Psoas muscle (tissue), 8 donors: Measurements from ENCODE around the gene BCAN. TPM values are rescaled to one million over a fixed set of nuclear protein-coding genes. Genes with fewer than 3 reads are reported as not detected.

ENCODE experiments used
- ATAC-seq, 4 donors: fragments of 200-7000 bp; cut with Tn5 transposase; one replicate each; pipeline ENCODE4 v1.9.1; 2020; ENCODE audit warnings: moderate library complexity in 3 of 4, mild to moderate bottlenecking in 2 of 4
- DNase-seq, 2 donors: peaks; one replicate each; pipeline ENCODE4 v3.0.0-alpha.2; 2020
- H3K27ac ChIP-seq: fragments of 200-600 bp; one replicate; pipeline ENCODE4 v1.8.0; 2022
- H3K27me3 ChIP-seq, 3 donors: fragments of 200-600 bp in 1 of 3; one replicate each; pipeline versions ENCODE4 v1.6.1 to v1.8.0; 2013 to 2022; ENCODE audit warnings: low read length in 2 of 3, mild to moderate bottlenecking in 2 of 3, moderate library complexity in 1 of 3; ENCODE audit not compliant: insufficient read depth in 3 of 3
- H3K36me3 ChIP-seq, 2 donors: fragments of 200-600 bp in 1 of 2; one replicate each; pipeline versions ENCODE4 v1.6.1 to v1.8.0; 2013 to 2022; ENCODE audit warnings: low read depth in 1 of 2, mild to moderate bottlenecking in 1 of 2, moderate library complexity in 1 of 2; ENCODE audit not compliant: insufficient read depth in 1 of 2
- H3K4me1 ChIP-seq: fragments of 200-600 bp; one replicate; pipeline ENCODE4 v1.8.0; 2022
- H3K4me3 ChIP-seq: fragments of 200-600 bp; one replicate; pipeline ENCODE4 v1.8.0; 2022; ENCODE audit warnings: mild to moderate bottlenecking
- H3K9me3 ChIP-seq: fragments of 200-600 bp; one replicate; pipeline ENCODE4 v1.8.0; 2022
- CTCF ChIP-seq: fragments of 200-600 bp; IDR thresholded peaks from one replicate; pipeline ENCODE4 v1.8.0; 2022; ENCODE audit warnings: antibody characterized with exemption
- WGBS, 3 donors: extraction: QIAGEN DNeasy Blood & Tissue Kit; methylation state at CpG; one replicate each; pipeline versions ENCODE4 v1.1.6 to v1.1.7; 2013; 5-methylcytosine and 5-hydroxymethylcytosine counted together
- intact Hi-C, 2 donors: fragments of 100-400 bp; cut with DNase I; formaldehyde crosslinking; loops; one replicate each; pipeline versions ENCODE4 v1.11.0 to v1.14.2; 2022
- polyA plus RNA-seq, 3 donors: library from polyadenylated mRNA; stranded (reverse); fragments of 200-250 nt; gene quantifications; one replicate each; pipeline ENCODE4 v1.2.3, GENCODE V29; 2013
- total RNA-seq, 4 donors: library from RNA; stranded (reverse); fragmentation: NEBNext Ultra II Directional in 2 of 4; extraction: Animal tissue kit (Norgen Biotek cat#: 25700) in 2 of 4; gene quantifications; one replicate each; pipeline versions ENCODE4 v1.2.1 to v1.2.4, GENCODE V29; 2021 to 2023
- donor health status: healthy with polysubstance abuse.
- donor health status: DM: no; HTN: no; CAD: no; lungs with moderate emphysema.
- donor health status: Bipolar disorder and iron deficiency.
- donor health status: healthy.
- donor health status: DM: yes; HTN: yes; CAD: no.
- donor health status: DM: no; HTN: no; CAD: no.
- donor health status: DM: no; HTN: no; CAD: no.
- donor health status: DM: yes; HTN: yes; CAD: no.

The BCAN gene
- total and polyA plus RNA-seq, 7 donors: 0.06 to 0.36 (median 0.18) TPM; not detected in 3

GRCh38 chr1:156669794-156670193, 27.9 kb downstream of the BCAN start:
- no peaks in the 10 kb centered on the region for H3K9me3 ChIP-seq
- ATAC-seq: no peak
- DNase-seq: no peak
- WGBS, 3 donors: 61 to 71% (median 65%) methylated on average over 5 of the region's 5 CpGs
- peaks cover 0 to 34% of the 10 kb centered on the region in 2 donors for H3K36me3 ChIP-seq
- H3K27me3 ChIP-seq: no peaks in the 10 kb centered on the region
- H3K4me1 ChIP-seq: peaks cover 88% of the 10 kb centered on the region
- intact Hi-C loops: no loop called here
- peak overlapping the region; percentile 99 for H3K27ac ChIP-seq
- TF ChIP-seq CTCF: no peak
- no peak overlapping the region for H3K4me3 ChIP-seq

DNA sequence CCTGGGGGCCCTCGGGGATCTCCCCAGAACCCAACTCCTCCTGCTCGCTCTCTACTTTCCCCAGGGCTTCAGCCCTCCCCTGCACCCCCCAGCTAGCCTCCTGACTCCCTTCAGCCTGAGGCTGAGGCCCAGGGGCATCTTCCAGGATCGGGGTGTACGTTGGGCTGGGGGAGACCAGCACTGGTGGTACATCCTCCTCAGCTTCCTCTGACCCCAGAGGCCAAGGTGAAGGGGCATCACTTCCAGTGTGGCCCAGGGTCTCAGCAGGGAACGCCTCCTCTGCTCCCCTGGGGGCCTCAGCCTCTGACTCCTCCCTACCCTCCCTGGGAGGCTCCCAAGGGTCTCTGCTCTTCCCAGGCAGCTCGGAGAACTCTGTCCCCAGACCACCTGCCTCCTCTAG, 28.4 kb downstream of the BCAN start:
- DNase-seq (no peak), ATAC-seq (no peak)
- Histone ChIP-seq H3K4me1 (peaks cover 88% of the 10 kb centered on the region), H3K27me3 (no peaks in the 10 kb centered on the region), H3K36me3 (peaks cover 0 to 34% of the 10 kb centered on the region in 2 donors), H3K27ac (peak overlapping the region; percentile 99), H3K9me3 (no peaks in the 10 kb centered on the region), H3K4me3 (no peak overlapping the region)
- 67 to 90% (median 79%) methylated on average over 5 to 6 of the region's 6 CpGs for WGBS, 3 donors
- intact Hi-C loops: no loop called here
- TF ChIP-seq CTCF: no peak

GRCh38 chr1:156670791-156671190, 28.9 kb downstream of the BCAN start:
- Histone ChIP-seq H3K27ac (peak overlapping the region; percentile 99), H3K4me1 (peaks cover 88% of the 10 kb centered on the region), H3K36me3 (peaks cover 0 to 34% of the 10 kb centered on the region in 2 donors), H3K27me3 (no peaks in the 10 kb centered on the region), H3K4me3 (no peak overlapping the region), H3K9me3 (no peaks in the 10 kb centered on the region)
- intact Hi-C loops: no loop called here
- DNase-seq (peak in 1 of 2 donors; percentile 42), ATAC-seq (no peak)
- WGBS, 3 donors: 68 to 82% (median 72%) methylated on average over 4 of the region's 4 CpGs
- TF ChIP-seq CTCF: no peak

GRCh38 chr1:156671804-156672203, 29.9 kb downstream of the BCAN start:
- H3K4me1 ChIP-seq: peaks cover 84% of the 10 kb centered on the region
- H3K9me3 ChIP-seq: no peaks in the 10 kb centered on the region
- no peak for TF ChIP-seq CTCF
- H3K27ac ChIP-seq: peak overlapping the region; percentile 23
- 91 to 98% (median 93%) methylated on average over 2 of the region's 2 CpGs for WGBS, 3 donors
- no peak for ATAC-seq
- no peak for DNase-seq
- intact Hi-C loops: no loop called here
- H3K27me3 ChIP-seq: no peaks in the 10 kb centered on the region
- peaks cover 0 to 34% of the 10 kb centered on the region in 2 donors for H3K36me3 ChIP-seq
- H3K4me3 ChIP-seq: no peak overlapping the region
